Activated CD4-positive, alpha-beta T cell treated with anti-CD3 and anti-CD28 coated beads, Interleukin-2, amount 10 ng/mL, durations not matched to agents 7 days and 5 days (primary cell): ENCODE results near the gene PTPN14. TPM values are rescaled to one million over a fixed set of nuclear protein-coding genes. Genes with fewer than 3 reads are reported as not detected.

Source experiments
- CTCF ChIA-PET: fragments of 350-600 bp; sonication (Branson Sonifier 250); formaldehyde crosslinking; loops from one replicate; lab custom pipeline; 2021; ENCODE audit warnings: antibody characterized with exemption; lab: Charles Lee
- POLR2A ChIA-PET: fragments of 350-600 bp; sonication (Branson Sonifier 250); formaldehyde crosslinking; loops from one replicate; lab custom pipeline; 2021; ENCODE audit warnings: antibody characterized with exemption; lab: Charles Lee
- DNase-seq: peaks from one replicate; pipeline ENCODE4 v3.0.0-alpha.2; 2020
- H3K27ac Mint-ChIP-seq: one replicate; pipeline ENCODE4 v1.8.0; 2021; ENCODE audit warnings: mild to moderate bottlenecking, moderate library complexity, mixed read lengths
- H3K27me3 Mint-ChIP-seq: one replicate; pipeline ENCODE4 v1.8.0; 2021; ENCODE audit warnings: mixed read lengths
- H3K36me3 Mint-ChIP-seq: one replicate; pipeline ENCODE4 v1.8.0; 2021; ENCODE audit warnings: low read depth, mixed read lengths
- H3K4me1 Mint-ChIP-seq: one replicate; pipeline ENCODE4 v1.8.0; 2021; ENCODE audit warnings: mixed read lengths
- H3K4me3 Mint-ChIP-seq: one replicate; pipeline ENCODE4 v1.8.0; 2021; ENCODE audit warnings: mild to moderate bottlenecking, moderate library complexity, mixed read lengths
- H3K9me3 Mint-ChIP-seq: one replicate; pipeline ENCODE4 v1.8.0; 2021; ENCODE audit warnings: mixed read lengths
- total RNA-seq, 2 experiments: library from RNA; stranded (reverse); gene quantifications; one replicate each; pipeline ENCODE4 v1.2.3, GENCODE V29; 2021

The PTPN14 gene
- total RNA-seq, 2 experiments from 2014 or later = 0.32 to 0.37 TPM

GRCh38 chr1:214461305-214461704 lies 90.1 kb downstream of the PTPN14 start:
- Mint-ChIP-seq H3K9me3 (no peaks in the 10 kb centered on the region), H3K4me3 (no peak overlapping the region), H3K27me3 (no peaks in the 10 kb centered on the region), H3K27ac (no peak overlapping the region), H3K4me1 (no peaks in the 10 kb centered on the region), H3K36me3 (no peaks in the 10 kb centered on the region)
- no peak for DNase-seq
- ChIA-PET CTCF (interaction anchor here (0.9 to 1.3 kb wide), 2 partner anchors 12 to 57 kb away, joined by 3 read pairs; no protein-coding TSS in a partner anchor), POLR2A (no interaction called here)

- H3K36me3 Mint-ChIP-seq = no peaks in the 10 kb centered on the region
- no peak overlapping the region for H3K27ac Mint-ChIP-seq
- H3K9me3 Mint-ChIP-seq = no peaks in the 10 kb centered on the region
- H3K4me1 Mint-ChIP-seq = peaks cover 2% of the 10 kb centered on the region
- H3K4me3 Mint-ChIP-seq = no peak overlapping the region
- POLR2A ChIA-PET = no interaction called here
- no peaks in the 10 kb centered on the region for H3K27me3 Mint-ChIP-seq
- DNase-seq = no peak
- CTCF ChIA-PET = no interaction called here
Measured at GRCh38 chr1:214460304-214460916, 91.0 kb downstream of the PTPN14 start.

- POLR2A ChIA-PET = no interaction called here
- no peak for DNase-seq
- H3K9me3 Mint-ChIP-seq = no peaks in the 10 kb centered on the region
- H3K36me3 Mint-ChIP-seq = no peaks in the 10 kb centered on the region
- H3K4me3 Mint-ChIP-seq = no peak overlapping the region
- H3K4me1 Mint-ChIP-seq = peaks cover 6% of the 10 kb centered on the region
- no peaks in the 10 kb centered on the region for H3K27me3 Mint-ChIP-seq
- H3K27ac Mint-ChIP-seq = no peak overlapping the region
- CTCF ChIA-PET = interaction anchor here (0.5 kb wide), 1 partner anchor 17 kb away, joined by 4 read pairs; no protein-coding TSS in a partner anchor
Measured at GRCh38 chr1:214459895-214460294, 91.5 kb downstream of the PTPN14 start.

- Mint-ChIP-seq H3K36me3 (no peaks in the 10 kb centered on the region), H3K4me3 (no peak overlapping the region), H3K27ac (no peak overlapping the region), H3K9me3 (no peaks in the 10 kb centered on the region), H3K27me3 (no peaks in the 10 kb centered on the region), H3K4me1 (peaks cover 13% of the 10 kb centered on the region)
- POLR2A ChIA-PET = interaction anchor here (0.6 kb wide), 1 partner anchor 106 kb away, joined by 5 read pairs; no protein-coding TSS in a partner anchor
- no peak for DNase-seq
- CTCF ChIA-PET = interaction anchor here (0.7 to 1.4 kb wide), 4 partner anchors 13 to 91 kb away, joined by 3 read pairs; no protein-coding TSS in a partner anchor
Measured at GRCh38 chr1:214458541-214458940, 92.9 kb downstream of the PTPN14 start.

GRCh38 chr1:214455971-214456867 lies 95.2 kb downstream of the PTPN14 start:
- POLR2A ChIA-PET = no interaction called here
- Mint-ChIP-seq H3K4me3 (no peak overlapping the region), H3K27me3 (no peaks in the 10 kb centered on the region), H3K27ac (no peak overlapping the region), H3K36me3 (no peaks in the 10 kb centered on the region), H3K9me3 (no peaks in the 10 kb centered on the region), H3K4me1 (peaks cover 13% of the 10 kb centered on the region)
- no peak for DNase-seq
- CTCF ChIA-PET = interaction anchor here (1.9 kb wide), 1 partner anchor 17 kb away, joined by 5 read pairs; no protein-coding TSS in a partner anchor

- no peaks in the 10 kb centered on the region for H3K36me3 Mint-ChIP-seq
- H3K4me1 Mint-ChIP-seq = peaks cover 13% of the 10 kb centered on the region
Measured at GRCh38 chr1:214455479-214455878, 95.9 kb downstream of the PTPN14 start.

GRCh38 chr1:214454569-214455396 lies 96.6 kb downstream of the PTPN14 start:
- Mint-ChIP-seq H3K27me3 (no peaks in the 10 kb centered on the region), H3K36me3 (no peaks in the 10 kb centered on the region), H3K9me3 (no peaks in the 10 kb centered on the region), H3K4me1 (peaks cover 13% of the 10 kb centered on the region), H3K4me3 (no peak overlapping the region), H3K27ac (no peak overlapping the region)
- ChIA-PET POLR2A (no interaction called here), CTCF (interaction anchor here (0.6 to 1.9 kb wide), 3 partner anchors 15 to 173 kb away, joined by 3 to 5 read pairs (median 3); no protein-coding TSS in a partner anchor)
- DNase-seq = no peak

More at GRCh38 chr1:214455479-214455878, 95.9 kb downstream of the PTPN14 start:
- no peak overlapping the region for H3K4me3 Mint-ChIP-seq
- ChIA-PET POLR2A (no interaction called here), CTCF (interaction anchor here (1.9 kb wide), 1 partner anchor 16 kb away, joined by 5 read pairs; no protein-coding TSS in a partner anchor)
- H3K27me3 Mint-ChIP-seq = no peaks in the 10 kb centered on the region
- no peaks in the 10 kb centered on the region for H3K9me3 Mint-ChIP-seq
- no peak for DNase-seq
- no peak overlapping the region for H3K27ac Mint-ChIP-seq

GRCh38 chr1:214453109-214453722 lies 98.2 kb downstream of the PTPN14 start:
- Mint-ChIP-seq H3K4me1 (peaks cover 13% of the 10 kb centered on the region), H3K4me3 (no peak overlapping the region), H3K27ac (no peak overlapping the region), H3K27me3 (no peaks in the 10 kb centered on the region), H3K9me3 (no peaks in the 10 kb centered on the region), H3K36me3 (no peaks in the 10 kb centered on the region)
- ChIA-PET POLR2A (no interaction called here), CTCF (interaction anchor here (0.7 to 2.8 kb wide), 8 partner anchors 12 to 120 kb away, joined by 3 to 9 read pairs (median 3); no protein-coding TSS in a partner anchor)
- no peak for DNase-seq

GRCh38 chr1:214452152-214452784 lies 99.1 kb downstream of the PTPN14 start:
- Mint-ChIP-seq H3K4me3 (no peak overlapping the region), H3K36me3 (no peaks in the 10 kb centered on the region), H3K9me3 (no peaks in the 10 kb centered on the region), H3K4me1 (peaks cover 13% of the 10 kb centered on the region), H3K27ac (no peak overlapping the region), H3K27me3 (no peaks in the 10 kb centered on the region)
- DNase-seq = no peak
- ChIA-PET CTCF (interaction anchor here (0.8 to 2.8 kb wide), 8 partner anchors 11 to 190 kb away, joined by 3 to 13 read pairs (median 3); no protein-coding TSS in a partner anchor), POLR2A (no interaction called here)

GRCh38 chr1:214451596-214451995 lies 99.8 kb downstream of the PTPN14 start:
- no peak for DNase-seq
- Mint-ChIP-seq H3K27ac (no peak overlapping the region), H3K36me3 (no peaks in the 10 kb centered on the region), H3K9me3 (no peaks in the 10 kb centered on the region), H3K27me3 (no peaks in the 10 kb centered on the region), H3K4me1 (peaks cover 15% of the 10 kb centered on the region), H3K4me3 (no peak overlapping the region)
- POLR2A ChIA-PET = no interaction called here
- CTCF ChIA-PET = interaction anchor here (0.8 to 2.8 kb wide), 5 partner anchors 10 to 190 kb away, joined by 3 to 13 read pairs (median 3); no protein-coding TSS in a partner anchor

- no peak for DNase-seq
- CTCF ChIA-PET = interaction anchor here (0.7 to 1.0 kb wide), 4 partner anchors 10 to 76 kb away, joined by 3 to 4 read pairs (median 3); no protein-coding TSS in a partner anchor
Measured at GRCh38 chr1:214449371-214449770, 102.0 kb downstream of the PTPN14 start.

More at GRCh38 chr1:214449371-214449770, 102.0 kb downstream of the PTPN14 start:
- H3K27me3 Mint-ChIP-seq = no peaks in the 10 kb centered on the region
- H3K9me3 Mint-ChIP-seq = no peaks in the 10 kb centered on the region
- POLR2A ChIA-PET = no interaction called here
- H3K27ac Mint-ChIP-seq = no peak overlapping the region
- peaks cover 16% of the 10 kb centered on the region for H3K4me1 Mint-ChIP-seq
- H3K36me3 Mint-ChIP-seq = no peaks in the 10 kb centered on the region
- H3K4me3 Mint-ChIP-seq = no peak overlapping the region
